SW480 (cell line): ENCODE results near the gene DEXI.

ENCODE experiments used
- DNase-seq: peaks from one replicate; pipeline ENCODE4 v3.0.0-alpha.2; 2016; ENCODE audit warnings: low spot score

Gene DEXI

GRCh38 chr16:10942352-10943063 is at the start of gene DEXI:
Gene DEXI (minus strand): TSS chr16:10942468. CDS start chr16:10942005, 463 bp downstream.
- DNase-seq, result peak; percentile 85

GRCh38 chr16:10990378-10990777 is 48.1 kb upstream of the DEXI start:
- DNase-seq, result no peak

- DNase-seq, result no peak
Observed at GRCh38 chr16:10989559-10989958, 47.3 kb upstream of the DEXI start.

GRCh38 chr16:10988879-10989278 is 46.6 kb upstream of the DEXI start:
- DNase-seq, result no peak

- no peak for DNase-seq
Observed at GRCh38 chr16:10988164-10988803, 46.0 kb upstream of the DEXI start.

- no peak for DNase-seq
Observed at GRCh38 chr16:10987361-10988163, 45.3 kb upstream of the DEXI start.

GRCh38 chr16:10984509-10984908 is 42.2 kb upstream of the DEXI start:
- DNase-seq, result no peak

- no peak for DNase-seq
Observed at GRCh38 chr16:10983159-10983558, 40.9 kb upstream of the DEXI start.

- no peak for DNase-seq
Observed at GRCh38 chr16:10982465-10983150, 40.3 kb upstream of the DEXI start.

GRCh38 chr16:10981697-10982216 is 39.5 kb upstream of the DEXI start:
- no peak for DNase-seq

- DNase-seq, result no peak
Observed at GRCh38 chr16:10980813-10981212, 38.5 kb upstream of the DEXI start.

- DNase-seq, result no peak
Observed at GRCh38 chr16:10979717-10980601, 37.7 kb upstream of the DEXI start.

GRCh38 chr16:10978871-10979446 is 36.7 kb upstream of the DEXI start:
- DNase-seq, result no peak

GRCh38 chr16:10978124-10978523 is 35.9 kb upstream of the DEXI start:
- DNase-seq, result no peak

- DNase-seq, result no peak
Observed at GRCh38 chr16:10976634-10977033, 34.4 kb upstream of the DEXI start.

- no peak for DNase-seq
Observed at GRCh38 chr16:10972819-10973464, 30.7 kb upstream of the DEXI start.

GRCh38 chr16:10972108-10972818 is 30.0 kb upstream of the DEXI start:
- no peak for DNase-seq

GRCh38 chr16:10971560-10971961 is 29.3 kb upstream of the DEXI start:
- DNase-seq, result peak; percentile 63

- no peak for DNase-seq
Observed at GRCh38 chr16:10970065-10970464, 27.8 kb upstream of the DEXI start.

GRCh38 chr16:10969615-10970014 is 27.3 kb upstream of the DEXI start:
- DNase-seq, result no peak
